GM23338 (cell line): ENCODE results near the gene SNTG2.

Source experiments
- CREB1 ChIP-seq: fragments of 250-450 bp; sonication (Bioruptor Pico); IDR thresholded peaks from 2 replicates; pipeline ENCODE4 v1.5.0; 2020; ENCODE audit warnings: low read depth, mild to moderate bottlenecking, moderate library complexity
- CTCF ChIP-seq, 2 experiments: fragments of 200-600 bp in 1 of 2; sonication (generic) in 1 of 2; conservative IDR thresholded peaks; 2 replicates each; pipeline versions ENCODE4 v1.5.1 to v1.6.1; 2016 to 2017; ENCODE audit warnings: antibody characterized with exemption in 2 of 2, low read depth in 2 of 2, mild to moderate bottlenecking in 2 of 2, moderate library complexity in 1 of 2
- EZH2 ChIP-seq: fragments of 200-600 bp; sonication (generic); IDR thresholded peaks from one replicate; pipeline ENCODE4 v1.8.0; 2017; ENCODE audit warnings: antibody characterized with exemption, mild to moderate bottlenecking, low read depth; ENCODE audit not compliant: unreplicated experiment
- EZH2phosphoT487 ChIP-seq: fragments of 200-600 bp; sonication (generic); IDR thresholded peaks from one replicate; pipeline ENCODE4 v1.8.1; 2018; ENCODE audit warnings: antibody characterized with exemption; ENCODE audit not compliant: unreplicated experiment
- JUNB ChIP-seq: IDR thresholded peaks from one replicate; pipeline ENCODE4 v1.6.1; 2016; ENCODE audit warnings: antibody characterized with exemption; ENCODE audit not compliant: unreplicated experiment
- POLR2AphosphoS5 ChIP-seq: IDR thresholded peaks from 2 replicates; pipeline ENCODE4 v1.6.1; 2016; ENCODE audit warnings: antibody characterized with exemption, low read depth
- REST ChIP-seq: IDR thresholded peaks from one replicate; pipeline ENCODE4 v1.6.1; 2018; ENCODE audit warnings: antibody characterized with exemption; ENCODE audit not compliant: unreplicated experiment
- ZNF331 ChIP-seq: fragments of 250-450 bp; sonication (Bioruptor Pico); IDR thresholded peaks from 2 replicates; pipeline ENCODE4 v1.5.0; 2020; ENCODE audit warnings: low read depth, mild to moderate bottlenecking, moderate library complexity
- TF ChIP-seq, protein P1 (sequence below): IDR thresholded peaks from 2 replicates; pipeline ENCODE4 v1.6.1; 2016; ENCODE audit warnings: antibody characterized with exemption

- TF ChIP-seq REST (no peak), CTCF (conservative IDR thresholded peaks at IDR 0.05; ENCODE audit: low read depth in 2 of 2) (no peak), CREB1 (CRISPR knock-in tag) (no peak), ZNF331 (CRISPR knock-in tag) (no peak), POLR2AphosphoS5 (no peak), JUNB (no peak), EZH2 (no peak), EZH2phosphoT487 (no peak)
- TF ChIP-seq, protein P1, sequence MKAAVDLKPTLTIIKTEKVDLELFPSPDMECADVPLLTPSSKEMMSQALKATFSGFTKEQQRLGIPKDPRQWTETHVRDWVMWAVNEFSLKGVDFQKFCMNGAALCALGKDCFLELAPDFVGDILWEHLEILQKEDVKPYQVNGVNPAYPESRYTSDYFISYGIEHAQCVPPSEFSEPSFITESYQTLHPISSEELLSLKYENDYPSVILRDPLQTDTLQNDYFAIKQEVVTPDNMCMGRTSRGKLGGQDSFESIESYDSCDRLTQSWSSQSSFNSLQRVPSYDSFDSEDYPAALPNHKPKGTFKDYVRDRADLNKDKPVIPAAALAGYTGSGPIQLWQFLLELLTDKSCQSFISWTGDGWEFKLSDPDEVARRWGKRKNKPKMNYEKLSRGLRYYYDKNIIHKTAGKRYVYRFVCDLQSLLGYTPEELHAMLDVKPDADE: no peak
Observed at GRCh38 chr2:949384-950079, 1.1 kb upstream of the SNTG2 start.
